GM19193 (cell line): ENCODE measurements around the gene ZCCHC14.

Experiments
- POLR2A ChIP-seq: IDR thresholded peaks from 4 replicates; pipeline ENCODE4 v1.6.1; 2011; ENCODE audit not compliant: insufficient read depth, insufficient read length; ENCODE audit errors: extremely low read depth

ZCCHC14 gene

GRCh38 chr16:87442581-87442966 lies 50.2 kb downstream of the ZCCHC14 start:
- no peak for TF ChIP-seq POLR2A

GRCh38 chr16:87441886-87442580 lies 50.8 kb downstream of the ZCCHC14 start:
- no peak for TF ChIP-seq POLR2A

- TF ChIP-seq POLR2A, result no peak
Measured at GRCh38 chr16:87439926-87440325, 52.9 kb downstream of the ZCCHC14 start.

GRCh38 chr16:87438611-87438985 lies 54.2 kb downstream of the ZCCHC14 start:
- TF ChIP-seq POLR2A, result no peak

- no peak for TF ChIP-seq POLR2A
Measured at GRCh38 chr16:87437911-87438610, 54.8 kb downstream of the ZCCHC14 start.

- TF ChIP-seq POLR2A, result no peak
Measured at GRCh38 chr16:87437327-87437726, 55.5 kb downstream of the ZCCHC14 start.

GRCh38 chr16:87436225-87437172 lies 56.3 kb downstream of the ZCCHC14 start:
- TF ChIP-seq POLR2A, result no peak

- TF ChIP-seq POLR2A, result no peak
Measured at GRCh38 chr16:87435372-87436224, 57.2 kb downstream of the ZCCHC14 start.

GRCh38 chr16:87434146-87434667 lies 58.6 kb downstream of the ZCCHC14 start:
- TF ChIP-seq POLR2A, result no peak

- TF ChIP-seq POLR2A, result no peak
Measured at GRCh38 chr16:87432330-87432915, 60.4 kb downstream of the ZCCHC14 start.

- TF ChIP-seq POLR2A, result no peak
Measured at GRCh38 chr16:87431926-87432325, 60.9 kb downstream of the ZCCHC14 start.

GRCh38 chr16:87426423-87427215 lies 66.2 kb downstream of the ZCCHC14 start:
- TF ChIP-seq POLR2A, result no peak

GRCh38 chr16:87425941-87426340 lies 66.9 kb downstream of the ZCCHC14 start:
- no peak for TF ChIP-seq POLR2A
